ENCODE results near the gene STK24.

Gene STK24

GRCh38 chr13:98466634-98467236 is 110.2 kb downstream of the STK24 start:
- no peak overlapping the region for H3K4me3 ChIP-seq (ENCODE audit: low read depth, low read length)
- peak; percentile 55 for TF ChIP-seq CTCF (IDR thresholded peaks at IDR 0.05; ENCODE audit: low read depth, low read length, missing control alignments)
- DNase-seq (ENCODE audit: low read depth): no peak

- no peak overlapping the region for H3K4me3 ChIP-seq (ENCODE audit: low read depth, low read length)
- TF ChIP-seq CTCF (IDR thresholded peaks at IDR 0.05; ENCODE audit: low read depth, low read length, missing control alignments): no peak
- no peak for DNase-seq (ENCODE audit: low read depth)
These were observed 114.0 kb downstream of the STK24 start for GRCh38 chr13:98462946-98463345.

- TF ChIP-seq CTCF (IDR thresholded peaks at IDR 0.05; ENCODE audit: low read depth, low read length, missing control alignments): no peak
- DNase-seq (ENCODE audit: low read depth): no peak
- no peak overlapping the region for H3K4me3 ChIP-seq (ENCODE audit: low read depth, low read length)
These were observed 114.5 kb downstream of the STK24 start for GRCh38 chr13:98462241-98462882.

GRCh38 chr13:98461486-98462240 is 115.2 kb downstream of the STK24 start:
- H3K4me3 ChIP-seq (ENCODE audit: low read depth, low read length): no peak overlapping the region
- no peak for DNase-seq (ENCODE audit: low read depth)
- TF ChIP-seq CTCF (IDR thresholded peaks at IDR 0.05; ENCODE audit: low read depth, low read length, missing control alignments): no peak

GRCh38 chr13:98460516-98460915 is 116.4 kb downstream of the STK24 start:
- H3K4me3 ChIP-seq (ENCODE audit: low read depth, low read length): no peak overlapping the region
- no peak for TF ChIP-seq CTCF (IDR thresholded peaks at IDR 0.05; ENCODE audit: low read depth, low read length, missing control alignments)
- DNase-seq (ENCODE audit: low read depth): no peak

- no peak for DNase-seq (ENCODE audit: low read depth)
- no peak for TF ChIP-seq CTCF (IDR thresholded peaks at IDR 0.05; ENCODE audit: low read depth, low read length, missing control alignments)
- no peak overlapping the region for H3K4me3 ChIP-seq (ENCODE audit: low read depth, low read length)
These were observed 117.1 kb downstream of the STK24 start for GRCh38 chr13:98459721-98460370.
